Activated CD4-positive, alpha-beta T cell treated with anti-CD3 and anti-CD28 coated beads, Interleukin-2, Interleukin-4, amounts not matched to agents 100 ng/mL and 50 ng/mL, durations not matched to agents 16 hours and 8 hours (primary cell): ENCODE measurements around the gene SYT14.
"Not testable (repeated sequence)": the region's sequence is repeated elsewhere in the genome, so short reads cannot be mapped to it uniquely, and the experiment has no call there.

Experiments used
- DNase-seq: peaks from one replicate; pipeline ENCODE4 v3.0.0-alpha.2; 2020; ENCODE audit warnings: low spot score

Gene SYT14

GRCh38 chr1:210025870-210026269 lies 87.9 kb downstream of the SYT14 start:
- no peak for DNase-seq

- DNase-seq, result no peak
Observed at GRCh38 chr1:210027994-210028393, 90.0 kb downstream of the SYT14 start.

- DNase-seq, result no peak
Observed at GRCh38 chr1:210031473-210031872, 93.5 kb downstream of the SYT14 start.

DNA sequence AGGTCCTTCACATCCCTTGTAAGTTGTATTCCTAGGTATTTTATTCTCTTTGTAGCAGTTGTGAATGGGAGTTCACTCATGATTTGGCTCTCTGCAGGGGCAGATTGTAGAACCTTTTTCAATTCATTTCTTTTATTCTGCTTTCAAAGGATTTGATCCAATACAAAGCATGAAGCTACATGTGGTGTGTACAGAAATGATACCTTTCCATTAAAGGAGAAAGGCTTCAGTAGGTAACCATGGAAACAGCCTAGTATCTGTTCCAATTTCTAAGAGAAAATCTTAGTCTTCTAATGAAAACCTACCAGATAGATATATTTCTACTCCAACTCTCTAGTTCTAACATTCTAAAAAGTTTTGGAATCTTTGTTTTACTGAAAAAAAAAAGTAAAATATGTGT lies 105.0 kb downstream of the SYT14 start:
- DNase-seq, result no peak

DNA sequence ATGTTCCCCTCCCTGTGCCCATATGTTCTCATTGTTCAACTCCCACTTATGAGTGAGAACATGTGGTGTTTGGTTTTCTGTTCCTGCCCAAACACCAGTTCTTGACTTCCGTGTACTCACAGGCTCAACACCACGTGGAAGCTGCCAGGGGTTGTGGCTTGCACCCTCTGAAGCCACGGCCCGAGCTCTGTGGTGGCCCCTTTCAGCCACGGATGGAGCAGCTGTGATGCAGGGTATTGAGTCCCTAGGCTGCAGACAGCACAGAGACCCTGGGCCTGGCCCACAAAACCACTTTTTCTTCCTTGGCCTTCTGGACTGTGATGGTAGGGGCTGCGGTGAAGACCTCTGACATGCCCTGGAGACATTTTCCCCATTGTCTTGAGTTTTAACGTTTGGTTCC lies 111.6 kb downstream of the SYT14 start:
- DNase-seq, result no peak

- not testable (repeated sequence) for DNase-seq
Observed at GRCh38 chr1:210050491-210050890, 112.5 kb downstream of the SYT14 start.

DNA sequence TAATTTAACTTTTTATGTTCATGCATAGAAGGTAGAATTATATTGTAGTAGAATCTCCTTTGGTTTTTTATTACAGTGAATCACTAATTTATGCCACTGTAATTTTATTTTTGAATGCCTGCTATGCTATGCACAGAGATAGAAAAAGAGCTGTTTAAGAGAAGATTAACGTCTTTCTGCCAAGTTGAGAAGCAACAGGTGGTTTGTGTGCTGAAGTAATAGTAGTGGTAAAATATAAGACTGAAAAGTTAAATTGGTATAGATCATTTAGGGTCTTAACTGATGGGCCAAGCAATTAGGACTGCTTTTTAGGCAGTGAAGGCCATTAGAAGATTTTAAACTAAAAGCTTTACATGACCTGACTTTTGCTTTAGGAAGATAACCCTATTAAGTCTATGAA lies 115.1 kb downstream of the SYT14 start:
- DNase-seq, result no peak

GRCh38 chr1:210057593-210057992 lies 119.6 kb downstream of the SYT14 start:
- DNase-seq, result no peak

GRCh38 chr1:210061992-210062391 lies 124.0 kb downstream of the SYT14 start:
- no peak for DNase-seq

- DNase-seq, result no peak
Observed at GRCh38 chr1:210070531-210070930, 132.5 kb downstream of the SYT14 start.

DNA sequence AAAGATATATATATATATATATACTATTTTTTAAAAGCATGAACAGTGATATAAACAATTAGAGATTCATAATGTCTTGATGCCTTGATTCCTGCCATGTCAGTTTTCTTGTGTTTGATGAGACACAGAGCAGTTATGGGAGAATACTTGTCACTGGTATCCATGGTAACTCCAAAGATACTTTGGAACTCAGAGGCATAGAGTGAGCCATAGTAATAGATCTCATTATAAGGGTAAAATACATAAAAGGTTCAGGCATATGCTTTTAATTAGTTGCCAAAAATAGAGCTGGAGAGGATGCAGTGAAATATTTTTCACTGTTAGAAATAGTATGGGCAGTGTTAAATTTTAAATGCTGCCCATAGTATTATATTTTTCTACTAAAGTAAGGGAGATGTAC lies 134.1 kb downstream of the SYT14 start:
- no peak for DNase-seq

DNA sequence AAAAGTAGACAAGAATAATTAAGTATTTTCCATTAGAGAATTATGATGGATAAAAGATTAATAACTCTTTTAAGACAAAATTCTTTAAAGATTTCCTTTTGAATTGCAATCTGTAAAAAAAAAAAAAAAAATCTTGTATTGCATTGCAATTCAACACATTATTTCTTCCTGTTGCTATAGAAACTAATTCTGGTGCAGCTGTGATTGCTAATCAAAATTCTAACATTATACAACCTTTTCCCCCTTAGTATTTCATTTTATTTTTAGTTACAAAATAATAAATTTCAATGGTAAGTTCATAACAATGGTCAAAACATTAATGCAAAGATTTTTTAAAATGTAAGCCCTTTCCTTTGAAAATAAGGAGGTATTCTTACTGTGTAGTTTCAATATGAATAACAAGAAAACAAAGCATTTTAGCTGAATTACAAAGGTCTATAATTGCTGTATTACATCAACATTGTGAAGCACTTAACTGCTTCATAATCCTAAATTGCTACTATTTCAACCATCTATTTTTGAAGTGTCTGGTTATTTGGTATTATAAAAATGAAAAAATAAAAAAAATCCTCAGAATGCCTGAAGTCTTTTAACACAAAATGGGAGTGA lies 135.0 kb downstream of the SYT14 start:
- no peak for DNase-seq

DNA sequence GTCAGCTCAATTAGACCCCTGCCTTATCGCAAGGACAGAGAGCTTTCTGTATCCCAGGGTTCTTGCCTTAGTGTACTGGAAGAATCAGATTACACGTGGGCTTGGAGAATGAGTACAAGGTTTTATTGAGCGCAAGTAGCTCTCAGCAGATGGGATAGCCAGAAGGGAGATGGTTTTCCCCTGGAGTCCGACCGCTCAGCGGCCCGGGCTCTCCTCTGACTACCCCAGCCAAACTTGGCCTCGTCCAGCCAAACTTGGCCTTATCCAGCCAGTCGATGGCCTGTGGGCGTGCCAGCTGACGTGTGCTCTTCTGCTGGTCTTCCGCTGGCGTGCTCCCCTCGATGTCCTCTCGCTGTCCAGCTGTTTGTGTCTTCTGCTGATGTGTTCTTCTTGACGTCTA lies 136.9 kb downstream of the SYT14 start:
- no peak for DNase-seq

DNA sequence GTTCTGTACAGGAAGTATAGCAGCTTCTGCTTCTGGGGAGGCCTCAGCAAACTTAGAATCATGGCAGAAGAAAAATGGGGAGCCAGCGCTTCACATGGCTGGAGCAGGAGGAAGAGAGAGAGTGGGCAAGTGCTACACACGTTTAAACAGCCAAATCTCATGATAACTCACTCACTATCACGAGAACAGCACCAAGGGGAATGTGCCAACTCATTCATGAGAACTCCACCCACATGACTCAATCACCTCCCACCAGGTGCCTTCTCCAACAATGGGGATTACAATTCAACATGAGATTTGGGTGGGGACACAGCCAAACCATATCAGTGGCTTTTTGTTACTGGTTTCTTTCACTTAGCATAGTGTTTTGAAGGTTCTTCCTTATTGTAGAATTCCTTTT lies 138.6 kb downstream of the SYT14 start:
- no peak for DNase-seq

GRCh38 chr1:210081494-210081893 lies 143.5 kb downstream of the SYT14 start:
- no peak for DNase-seq

DNA sequence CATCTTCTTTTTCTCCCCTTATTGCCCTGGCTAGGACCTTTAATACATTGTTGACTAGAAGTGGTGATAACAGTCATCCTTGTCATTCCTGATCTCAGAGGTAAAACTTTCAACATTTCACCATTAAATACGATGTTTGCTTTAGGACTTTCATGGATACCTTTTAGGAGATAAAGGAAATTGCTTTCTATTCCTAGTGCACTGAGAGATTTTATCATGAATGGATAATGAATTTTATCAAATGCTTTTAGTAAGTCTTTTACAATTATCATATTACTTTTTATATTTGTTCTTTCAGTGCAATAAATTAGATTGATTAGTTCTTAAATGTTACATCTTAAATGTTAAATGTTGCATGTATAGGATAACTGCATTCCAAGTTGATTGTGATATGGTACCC lies 147.3 kb downstream of the SYT14 start:
- no peak for DNase-seq

DNA sequence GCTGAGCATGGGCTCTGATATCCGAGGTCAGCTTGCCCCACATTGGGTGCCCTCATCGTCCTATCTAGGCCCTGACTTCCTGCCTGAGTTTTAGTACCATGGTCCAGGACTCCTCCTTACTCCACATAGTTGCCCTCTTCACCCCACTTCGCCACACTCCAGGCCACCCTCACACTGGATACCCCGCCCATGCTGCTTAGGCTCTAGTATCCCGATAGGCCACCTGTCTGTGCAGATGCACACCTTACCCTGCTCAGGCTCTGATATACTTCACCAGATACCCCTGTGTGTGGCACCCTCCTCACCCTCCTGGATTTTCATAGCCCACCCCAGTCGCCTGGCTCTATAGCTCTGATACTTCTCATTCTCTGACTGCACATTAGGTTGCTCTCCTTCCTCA lies 149.0 kb downstream of the SYT14 start:
- DNase-seq, result no peak

DNA sequence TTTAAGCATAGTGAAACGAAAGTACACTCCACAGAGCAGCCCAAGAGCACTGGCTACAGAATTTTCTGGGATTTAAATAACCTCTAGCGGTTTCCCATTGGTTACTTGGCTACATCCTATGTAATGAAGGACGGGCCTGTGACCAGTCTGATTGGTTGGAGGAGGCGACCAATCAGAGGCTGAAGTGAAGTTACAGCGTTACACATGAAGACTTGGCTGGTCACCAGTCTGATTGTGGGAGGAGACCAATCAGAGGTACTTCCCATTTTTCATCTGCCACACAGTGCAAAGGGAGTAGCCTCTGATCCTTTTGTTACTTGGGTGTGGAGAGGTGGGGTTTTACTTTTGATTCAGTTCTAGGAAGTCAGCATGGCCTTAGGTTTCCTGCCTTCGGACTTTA lies 151.8 kb downstream of the SYT14 start:
- DNase-seq, result no peak

GRCh38 chr1:210092366-210092765 lies 154.3 kb downstream of the SYT14 start:
- no peak for DNase-seq

DNA sequence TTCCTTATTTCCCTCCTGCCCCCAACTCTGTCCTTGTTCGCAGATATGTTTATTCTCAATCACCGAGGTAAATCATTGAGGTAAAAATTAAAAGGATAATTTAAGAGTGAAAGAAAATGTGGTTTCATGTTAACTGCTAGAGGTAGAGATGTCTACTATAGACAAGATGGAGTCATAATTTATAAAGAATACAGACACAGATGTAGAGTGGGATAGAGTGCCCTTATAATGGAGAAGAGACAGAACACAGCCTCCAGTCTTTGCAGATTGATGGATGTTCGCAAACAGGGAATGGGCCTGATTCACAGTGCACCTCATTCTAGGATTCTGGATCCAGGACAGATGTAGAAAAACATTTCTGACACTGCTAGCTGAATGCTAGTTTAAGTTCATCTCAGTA lies 155.4 kb downstream of the SYT14 start:
- no peak for DNase-seq

DNA sequence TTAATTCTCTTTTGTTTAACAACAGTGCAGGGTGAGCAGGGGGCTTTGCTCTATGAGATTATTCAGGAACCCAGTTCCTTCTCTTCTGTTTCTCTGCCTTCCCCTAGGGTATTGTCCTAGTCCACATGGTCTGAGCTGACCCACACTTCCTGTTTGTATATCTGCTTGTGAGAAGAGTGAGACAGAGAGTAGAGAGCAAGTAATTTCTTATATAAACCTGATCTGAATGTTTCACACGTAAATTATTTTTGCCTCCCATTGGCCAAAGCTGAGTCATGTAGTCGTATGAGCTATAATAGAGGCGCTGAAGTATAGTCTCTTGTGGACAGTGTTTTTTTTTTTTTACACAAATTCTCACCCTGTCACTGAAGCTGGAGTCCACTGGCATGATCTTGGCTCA lies 160.3 kb downstream of the SYT14 start:
- no peak for DNase-seq

GRCh38 chr1:210099921-210100320 lies 161.9 kb downstream of the SYT14 start:
- no peak for DNase-seq

GRCh38 chr1:210104103-210104502 lies 166.1 kb downstream of the SYT14 start:
- DNase-seq, result no peak

GRCh38 chr1:210112906-210113305 lies 174.9 kb downstream of the SYT14 start:
- not testable (repeated sequence) for DNase-seq

- no peak for DNase-seq
Observed at GRCh38 chr1:210117198-210117597, 179.2 kb downstream of the SYT14 start.
